HG03457 (cell line): Measurements from ENCODE around the gene TPST1.
"Not testable (repeated sequence)": the region's sequence is repeated elsewhere in the genome, so short reads cannot be mapped to it uniquely, and the experiment has no call there.

ENCODE experiments used
- ATAC-seq: cut with Tn5 transposase; IDR thresholded peaks from one replicate; pipeline ENCODE4 v1.9.1; 2021; ENCODE audit warnings: moderate number of reproducible peaks; ENCODE audit not compliant: unreplicated experiment

Gene TPST1

GRCh38 chr7:66324985-66325384, 119.9 kb downstream of the TPST1 start:
- ATAC-seq: not testable (repeated sequence)

DNA sequence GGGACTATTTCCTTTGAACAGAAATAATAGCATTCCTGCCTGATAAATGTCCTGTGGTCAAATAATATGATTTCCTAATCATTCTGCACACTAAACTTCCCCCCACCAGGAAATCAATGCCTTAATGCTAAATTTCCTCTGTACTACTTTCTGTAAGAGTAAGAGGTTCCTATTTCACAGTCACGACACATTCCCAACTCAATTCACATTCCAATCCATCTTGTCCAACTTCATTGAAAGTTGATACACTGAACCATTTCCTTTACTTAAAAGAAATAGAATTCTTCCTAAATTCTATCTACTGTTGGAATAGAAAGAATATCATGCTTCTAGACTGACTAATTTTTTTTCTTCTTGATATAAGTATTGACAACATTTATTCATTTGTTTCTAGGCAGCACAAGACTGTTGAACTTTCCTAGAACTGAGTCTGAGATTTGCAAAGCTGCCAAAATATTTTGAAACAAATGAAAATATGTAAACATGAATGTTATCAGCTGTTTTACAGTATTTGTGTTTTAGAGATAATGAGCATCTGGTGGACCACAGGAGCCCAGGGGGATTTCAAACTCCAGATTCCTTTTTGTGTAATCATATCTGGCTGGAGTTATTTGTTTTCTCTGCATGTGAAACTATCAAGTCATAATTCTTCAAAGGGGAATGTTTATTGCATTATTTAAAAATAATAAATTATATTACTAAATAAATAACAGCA, 121.5 kb downstream of the TPST1 start:
- no peak for ATAC-seq

GRCh38 chr7:66330961-66331360, 125.8 kb downstream of the TPST1 start:
- no peak for ATAC-seq

- no peak for ATAC-seq
Observed at GRCh38 chr7:66331883-66332282, 126.7 kb downstream of the TPST1 start.

GRCh38 chr7:66333443-66333842, 128.3 kb downstream of the TPST1 start:
- ATAC-seq: no peak

DNA sequence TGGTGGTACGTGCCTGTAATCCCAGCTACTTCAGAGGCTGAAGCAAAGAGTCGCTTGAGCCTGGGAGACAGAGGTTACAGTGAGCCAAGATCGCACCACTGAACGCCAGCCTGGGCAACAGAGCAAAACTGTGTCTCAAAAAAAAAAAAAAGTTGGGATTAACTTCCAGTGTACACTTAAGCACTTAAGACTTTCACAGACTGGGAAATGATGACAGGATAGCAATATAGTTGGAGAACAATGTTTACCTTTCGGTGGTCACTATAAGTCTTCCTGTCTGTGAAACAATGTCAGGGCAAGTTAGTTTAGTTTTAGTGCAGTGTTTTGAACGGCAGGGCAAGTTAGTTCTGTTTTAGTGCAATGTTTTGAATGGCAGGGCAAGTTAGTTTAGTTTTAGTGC, 130.2 kb downstream of the TPST1 start:
- ATAC-seq: no peak

DNA sequence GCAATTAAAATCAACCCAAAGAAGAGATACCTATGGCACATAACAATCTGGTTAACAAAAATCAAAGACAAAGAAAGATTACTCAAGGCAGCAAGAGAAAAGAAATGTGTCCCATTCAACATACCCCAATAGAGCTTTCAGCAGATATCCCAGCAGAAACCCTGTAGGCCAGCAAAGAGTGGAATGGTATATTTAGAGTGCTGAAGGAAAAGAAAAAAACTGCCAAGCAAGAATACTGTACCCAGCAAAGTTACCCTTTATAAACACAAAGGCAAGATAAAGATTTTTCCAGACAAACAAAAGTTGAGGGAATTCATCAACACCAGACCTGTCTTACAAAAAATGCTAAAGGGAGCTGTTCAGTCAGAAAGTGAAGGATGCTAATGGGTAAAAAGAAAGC, 131.6 kb downstream of the TPST1 start:
- ATAC-seq: no peak

- no peak for ATAC-seq
Observed at GRCh38 chr7:66339141-66339540, 134.0 kb downstream of the TPST1 start.

GRCh38 chr7:66344166-66344565, 139.0 kb downstream of the TPST1 start:
- ATAC-seq: no peak

GRCh38 chr7:66348531-66348930, 143.4 kb downstream of the TPST1 start:
- ATAC-seq: no peak

- no peak for ATAC-seq
Observed at GRCh38 chr7:66348959-66349358, 143.8 kb downstream of the TPST1 start.

DNA sequence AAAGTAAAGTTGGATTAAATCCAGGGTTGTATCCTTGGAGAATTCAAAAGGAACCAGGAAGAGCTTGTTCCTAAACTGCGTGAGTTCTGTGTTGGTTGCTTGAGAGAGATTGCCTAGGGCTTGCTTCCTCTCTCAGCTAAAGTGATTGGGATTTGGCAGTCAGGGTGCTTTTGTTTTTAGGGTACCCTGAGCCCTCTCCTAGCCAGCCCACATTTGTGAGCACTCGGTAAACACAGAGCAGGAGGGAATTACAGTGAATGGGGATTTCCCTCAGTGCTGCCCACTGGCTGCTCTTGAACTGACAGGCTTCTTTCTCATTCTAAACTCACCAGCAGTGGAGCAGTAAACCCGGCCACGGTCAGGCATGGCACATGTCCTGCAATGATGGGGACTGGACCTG, 146.9 kb downstream of the TPST1 start:
- ATAC-seq: no peak

DNA sequence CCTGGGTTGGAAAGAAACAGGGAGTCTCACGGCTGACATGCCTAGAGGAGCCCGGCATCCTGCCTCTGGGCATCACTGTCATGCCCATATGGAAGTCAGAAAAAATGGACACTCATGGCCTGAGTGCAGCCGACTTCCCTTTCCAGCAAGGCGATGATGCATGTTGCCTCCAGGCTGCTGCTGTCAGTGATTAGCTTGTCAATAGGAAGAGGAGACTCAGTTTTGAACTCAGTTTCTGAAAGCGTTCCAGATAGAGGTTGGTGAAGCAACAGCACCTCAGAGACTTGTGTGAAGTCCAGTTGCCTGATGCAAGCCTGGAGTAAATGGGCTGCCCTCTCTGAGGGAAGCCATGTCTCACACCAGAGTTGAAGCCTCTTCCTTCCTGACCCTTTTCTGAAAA, 148.4 kb downstream of the TPST1 start:
- ATAC-seq: no peak

DNA sequence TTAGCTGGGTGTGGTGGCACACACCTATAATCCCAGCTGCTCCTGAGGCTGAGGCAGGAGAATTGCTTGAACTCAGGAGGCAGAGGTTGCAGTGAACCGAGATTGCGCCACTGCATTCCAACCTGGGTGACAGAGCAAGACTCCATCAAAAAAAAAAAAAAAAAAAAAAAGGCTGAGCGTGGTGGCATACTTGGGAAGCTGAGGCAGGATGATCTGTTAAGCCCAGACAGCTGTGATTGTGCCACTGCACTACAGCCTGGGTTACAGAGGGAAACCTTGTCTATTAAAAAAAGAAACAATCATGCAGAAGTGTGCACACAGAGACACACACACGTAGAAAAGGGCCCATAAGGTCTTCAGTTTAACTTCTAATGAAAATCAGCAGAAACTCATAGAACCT, 150.6 kb downstream of the TPST1 start:
- ATAC-seq: no peak

DNA sequence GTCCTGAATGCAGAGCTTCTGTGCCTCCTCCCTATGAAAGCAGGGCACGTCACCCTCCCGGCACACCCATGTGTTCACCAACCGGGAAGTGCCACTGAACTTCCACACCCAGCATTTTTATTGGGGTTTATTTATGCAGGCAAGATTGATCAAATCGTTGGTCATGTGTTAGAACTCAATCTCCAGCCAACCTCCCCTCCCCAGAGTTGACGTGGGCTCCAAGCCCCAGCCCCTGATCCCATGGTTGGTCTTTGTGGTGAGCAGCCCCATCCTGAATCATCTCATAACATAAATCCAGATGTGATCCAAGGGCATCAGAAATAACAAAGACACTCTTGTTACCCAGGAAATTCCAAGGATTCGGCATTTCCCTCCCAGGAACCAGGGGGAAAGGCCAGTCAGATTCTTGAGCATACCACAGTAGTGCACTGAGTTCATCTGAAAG, 151.2 kb downstream of the TPST1 start:
- no peak for ATAC-seq

- no peak for ATAC-seq
Observed at GRCh38 chr7:66357087-66357486, 152.0 kb downstream of the TPST1 start.

DNA sequence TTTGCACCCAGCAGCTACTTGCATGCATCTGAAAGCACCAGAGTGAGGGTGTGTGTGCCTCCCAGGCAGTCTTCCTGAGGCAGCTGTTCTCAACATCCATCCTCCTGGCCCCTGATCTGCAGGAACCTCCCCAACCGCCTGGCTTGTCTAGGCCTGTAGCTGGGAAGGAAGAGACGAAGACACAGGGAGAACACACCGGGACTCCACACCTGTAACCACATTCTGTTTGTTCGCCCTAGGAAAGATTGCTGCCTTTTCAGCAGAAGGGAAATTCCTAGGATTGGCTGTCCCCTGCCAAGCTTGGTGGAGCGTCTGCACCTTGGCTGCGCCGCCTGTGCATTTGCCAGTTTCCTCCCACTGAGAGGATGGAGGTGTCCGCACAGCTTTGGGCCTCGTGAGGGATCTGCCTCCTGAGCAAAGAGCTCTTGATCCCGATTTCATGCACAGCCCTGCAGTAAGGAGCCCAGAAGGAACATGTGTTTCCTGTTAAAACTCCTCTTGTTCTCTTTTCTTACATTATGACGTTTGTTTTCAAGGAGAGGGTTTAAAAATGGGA, 154.6 kb downstream of the TPST1 start:
- ATAC-seq: no peak

- no peak for ATAC-seq
Observed at GRCh38 chr7:66362136-66362535, 157.0 kb downstream of the TPST1 start.

- ATAC-seq: no peak
Observed at GRCh38 chr7:66363635-66364034, 158.5 kb downstream of the TPST1 start.

- ATAC-seq: not testable (repeated sequence)
Observed at GRCh38 chr7:66365031-66365430, 159.9 kb downstream of the TPST1 start.

GRCh38 chr7:66371096-66371824, 166.1 kb downstream of the TPST1 start:
- no peak for ATAC-seq
